Measurements from ENCODE around the gene DLGAP1. TPM values are rescaled to one million over a fixed set of nuclear protein-coding genes. Genes with fewer than 3 reads are reported as not detected.

Gene DLGAP1
- total and polyA plus RNA-seq, 2 of the 13 experiments (the other 11 are each of a cell fraction or from before 2014, with no cell fraction given), result 0.01 TPM; not detected in 1

DNA sequence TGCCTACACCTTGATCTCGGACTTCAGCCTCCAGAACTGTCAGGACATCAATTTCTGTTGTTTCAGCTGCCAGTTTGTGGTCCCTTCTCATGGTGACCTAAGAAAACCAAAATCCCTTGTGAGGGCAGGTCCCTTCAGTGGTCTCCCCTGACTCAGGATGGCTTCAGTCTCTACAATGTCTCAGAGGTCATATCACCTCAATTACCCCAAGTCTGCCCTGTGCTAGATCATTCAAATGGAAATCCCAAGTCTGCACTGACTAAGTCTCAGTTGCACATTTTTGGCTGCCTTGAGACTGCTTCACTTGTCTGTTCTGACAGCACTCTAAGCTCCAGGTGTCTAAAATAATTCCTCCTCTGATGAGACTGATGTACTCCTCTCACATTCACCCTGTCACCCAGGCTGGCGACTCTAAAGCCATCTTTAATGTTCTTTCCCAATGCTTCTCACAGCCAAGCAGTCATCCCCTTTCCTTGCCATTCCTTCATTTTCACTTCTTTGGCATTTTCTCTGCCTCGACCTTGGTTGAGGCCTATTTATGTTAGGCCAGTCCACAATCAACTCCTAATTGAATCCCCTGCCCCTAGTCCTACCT, 470.8 kb downstream of the DLGAP1 start (continued):
- no peak for TF ChIP-seq ZIK1 (CRISPR knock-in tag; IDR thresholded peaks at IDR 0.05; ENCODE audit: borderline replicate concordance, low read depth)
- TF ChIP-seq, protein P1, sequence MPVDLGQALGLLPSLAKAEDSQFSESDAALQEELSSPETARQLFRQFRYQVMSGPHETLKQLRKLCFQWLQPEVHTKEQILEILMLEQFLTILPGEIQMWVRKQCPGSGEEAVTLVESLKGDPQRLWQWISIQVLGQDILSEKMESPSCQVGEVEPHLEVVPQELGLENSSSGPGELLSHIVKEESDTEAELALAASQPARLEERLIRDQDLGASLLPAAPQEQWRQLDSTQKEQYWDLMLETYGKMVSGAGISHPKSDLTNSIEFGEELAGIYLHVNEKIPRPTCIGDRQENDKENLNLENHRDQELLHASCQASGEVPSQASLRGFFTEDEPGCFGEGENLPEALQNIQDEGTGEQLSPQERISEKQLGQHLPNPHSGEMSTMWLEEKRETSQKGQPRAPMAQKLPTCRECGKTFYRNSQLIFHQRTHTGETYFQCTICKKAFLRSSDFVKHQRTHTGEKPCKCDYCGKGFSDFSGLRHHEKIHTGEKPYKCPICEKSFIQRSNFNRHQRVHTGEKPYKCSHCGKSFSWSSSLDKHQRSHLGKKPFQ (CRISPR knock-in tag; IDR thresholded peaks at IDR 0.05; ENCODE audit: insufficient replicate concordance), result no peak
- TF ChIP-seq BHLHE40 (IDR thresholded peaks at IDR 0.05; ENCODE audit: low read length), result no peak
- TF ChIP-seq SRSF1 (optimal IDR thresholded peaks at IDR 0.05; ENCODE audit: low read depth, low read length), result no peak
- no peak for TF ChIP-seq NAIF1 (CRISPR knock-in tag; IDR thresholded peaks at IDR 0.05; ENCODE audit: borderline replicate concordance)
- TF ChIP-seq ZNF761 (CRISPR knock-in tag; conservative IDR thresholded peaks at IDR 0.05), result no peak
- TF ChIP-seq, protein P2, sequence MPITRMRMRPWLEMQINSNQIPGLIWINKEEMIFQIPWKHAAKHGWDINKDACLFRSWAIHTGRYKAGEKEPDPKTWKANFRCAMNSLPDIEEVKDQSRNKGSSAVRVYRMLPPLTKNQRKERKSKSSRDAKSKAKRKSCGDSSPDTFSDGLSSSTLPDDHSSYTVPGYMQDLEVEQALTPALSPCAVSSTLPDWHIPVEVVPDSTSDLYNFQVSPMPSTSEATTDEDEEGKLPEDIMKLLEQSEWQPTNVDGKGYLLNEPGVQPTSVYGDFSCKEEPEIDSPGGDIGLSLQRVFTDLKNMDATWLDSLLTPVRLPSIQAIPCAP (CRISPR knock-in tag; IDR thresholded peaks at IDR 0.05; ENCODE audit: low read depth), result no peak
- no peak for TF ChIP-seq YY1 (IDR thresholded peaks at IDR 0.05; ENCODE audit: insufficient read depth, insufficient replicate concordance, low read depth, low read length)
- no peak for TF ChIP-seq YEATS2 (CRISPR knock-in tag; IDR thresholded peaks at IDR 0.05; ENCODE audit: borderline replicate concordance)

DNA sequence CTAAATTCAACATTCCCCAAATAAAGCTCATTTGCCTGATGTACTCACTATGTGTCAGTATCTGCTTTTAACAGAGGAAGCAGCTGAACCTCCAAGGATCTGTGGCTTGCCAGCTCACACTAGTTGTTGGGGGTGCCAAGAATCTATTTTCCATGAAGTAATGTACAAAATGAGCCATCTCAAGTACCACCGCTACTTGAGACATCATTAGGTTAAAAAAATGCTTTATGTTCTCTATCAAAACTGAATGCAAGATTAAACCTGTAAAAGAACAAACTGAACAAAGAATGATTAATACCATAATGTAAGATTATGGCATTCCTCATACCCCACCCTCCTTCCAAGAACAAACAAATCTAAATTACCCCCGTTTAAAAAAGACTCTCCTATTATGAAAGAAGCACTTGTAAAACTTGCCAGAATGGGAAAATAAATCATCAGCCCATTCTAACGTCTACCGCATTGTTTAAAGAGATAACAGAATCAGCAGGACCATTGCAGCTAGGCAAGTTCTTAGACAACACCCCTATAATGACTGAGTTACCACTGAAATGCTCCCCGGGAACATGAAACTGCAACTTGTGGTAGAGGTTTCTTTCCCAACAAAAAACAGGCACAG, 471.6 kb downstream of the DLGAP1 start:
- Histone ChIP-seq H3K36me3 (replicated peaks in 1 of 2; ENCODE audit: control insufficient read depth in 1 of 2, insufficient read depth in 2 of 2, low read length in 2 of 2) (no peaks in the 10 kb centered on the region), H3K4me2 (ENCODE audit: low read depth, low read length) (no peak overlapping the region), H3K4me3 (replicated peaks in 1 of 3; ENCODE audit: insufficient read depth in 1 of 3, low read depth in 2 of 3, low read length in 3 of 3) (no peak overlapping the region), H3K9me3 (ENCODE audit: low read length) (peaks cover 10% of the 10 kb centered on the region), H3K79me2 (ENCODE audit: insufficient read depth, low read length) (no peaks in the 10 kb centered on the region), H3K9ac (ENCODE audit: insufficient read depth, low read depth, low read length) (no peak overlapping the region), H3K27ac (ENCODE audit: extremely low read length, insufficient read depth, low read length) (no peak overlapping the region), H3K4me1 (ENCODE audit: insufficient read depth, low read length) (no peaks in the 10 kb centered on the region), H4K20me1 (ENCODE audit: insufficient read depth, low read length) (no peaks in the 10 kb centered on the region), H3K27me3 (ENCODE audit: control insufficient read depth in 1 of 2, insufficient read depth in 2 of 2, low read length in 2 of 2) (peaks cover 0 to 9% of the 10 kb centered on the region in 2 experiments; a peak in 3 of 5 replicates), H2AFZ (ENCODE audit: low read length) (no peak overlapping the region)
- DNase-seq (ENCODE audit: low spot score), result no peak
- ChIA-PET CTCF (ENCODE audit: low intra/inter-chr PET ratio, low total read pairs) (no interaction called here), POLR2A (no interaction called here)
- in situ Hi-C loops (cut with HindIII; ENCODE audit: extremely low pct_ligation_motif_present, low pct_unique_long_range_greater_than_20kb) (no loop called here), intact Hi-C loops (cut with micrococcal nuclease; ENCODE audit: unreplicated experiment) (no loop called here)
- 14% methylated on average over 5 of the region's 5 CpGs for WGBS (ENCODE audit: low lambda C conversion rate)
- ATAC-seq, result no peak
- FAIRE-seq, result no peak
- BruUV-seq (replicated peaks), result no TSS peak
- TF ChIP-seq WIZ (CRISPR knock-in tag; IDR thresholded peaks at IDR 0.05) (no peak), TBL1XR1 (IDR thresholded peaks at IDR 0.05; ENCODE audit: borderline replicate concordance, low read length, partially characterized antibody) (no peak), SSRP1 (CRISPR knock-in tag; IDR thresholded peaks at IDR 0.05) (no peak), ZNF558 (CRISPR knock-in tag; IDR thresholded peaks at IDR 0.05; ENCODE audit: borderline replicate concordance) (no peak), HOXA7 (CRISPR knock-in tag; IDR thresholded peaks at IDR 0.05) (no peak), SRSF9 (IDR thresholded peaks at IDR 0.05; ENCODE audit: borderline replicate concordance, insufficient read depth, low read depth, low read length, poor library complexity, severe bottlenecking) (no peak), ZFP36L2 (CRISPR knock-in tag; IDR thresholded peaks at IDR 0.05) (no peak)
- TF ChIP-seq, protein P3, sequence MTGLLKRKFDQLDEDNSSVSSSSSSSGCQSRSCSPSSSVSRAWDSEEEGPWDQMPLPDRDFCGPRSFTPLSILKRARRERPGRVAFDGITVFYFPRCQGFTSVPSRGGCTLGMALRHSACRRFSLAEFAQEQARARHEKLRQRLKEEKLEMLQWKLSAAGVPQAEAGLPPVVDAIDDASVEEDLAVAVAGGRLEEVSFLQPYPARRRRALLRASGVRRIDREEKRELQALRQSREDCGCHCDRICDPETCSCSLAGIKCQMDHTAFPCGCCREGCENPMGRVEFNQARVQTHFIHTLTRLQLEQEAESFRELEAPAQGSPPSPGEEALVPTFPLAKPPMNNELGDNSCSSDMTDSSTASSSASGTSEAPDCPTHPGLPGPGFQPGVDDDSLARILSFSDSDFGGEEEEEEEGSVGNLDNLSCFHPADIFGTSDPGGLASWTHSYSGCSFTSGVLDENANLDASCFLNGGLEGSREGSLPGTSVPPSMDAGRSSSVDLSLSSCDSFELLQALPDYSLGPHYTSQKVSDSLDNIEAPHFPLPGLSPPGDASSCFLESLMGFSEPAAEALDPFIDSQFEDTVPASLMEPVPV (CRISPR knock-in tag; IDR thresholded peaks at IDR 0.05), result no peak
- TF ChIP-seq, protein P4, sequence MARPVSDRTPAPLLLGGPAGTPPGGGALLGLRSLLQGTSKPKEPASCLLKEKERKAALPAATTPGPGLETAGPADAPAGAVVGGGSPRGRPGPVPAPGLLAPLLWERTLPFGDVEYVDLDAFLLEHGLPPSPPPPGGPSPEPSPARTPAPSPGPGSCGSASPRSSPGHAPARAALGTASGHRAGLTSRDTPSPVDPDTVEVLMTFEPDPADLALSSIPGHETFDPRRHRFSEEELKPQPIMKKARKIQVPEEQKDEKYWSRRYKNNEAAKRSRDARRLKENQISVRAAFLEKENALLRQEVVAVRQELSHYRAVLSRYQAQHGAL (CRISPR knock-in tag; IDR thresholded peaks at IDR 0.05; ENCODE audit: not compliant biosample characterization), result no peak

Data from HepG2 (cell line).